Ascending aorta (tissue), 2 donors: ENCODE measurements around the gene ENC1. TPM values are rescaled to one million over a fixed set of nuclear protein-coding genes. Genes with fewer than 3 reads are reported as not detected.

Experiments
- DNase-seq, 2 donors: peaks; one replicate each; pipeline ENCODE4 v3.0.0-alpha.2; 2019; ENCODE audit warnings: low spot score in 2 of 2
- H3K27ac ChIP-seq, 2 donors: fragments of 200-600 bp; sonication (generic); one replicate each; pipeline ENCODE4 v1.5.1; 2016 to 2017; ENCODE audit warnings: mild to moderate bottlenecking in 1 of 2
- H3K27me3 ChIP-seq: fragments of 200-600 bp; sonication (generic); one replicate; pipeline ENCODE4 v1.5.1; 2017
- H3K36me3 ChIP-seq, 2 donors: fragments of 200-600 bp; sonication (generic); one replicate each; pipeline ENCODE4 v1.5.1; 2016
- H3K4me1 ChIP-seq, 2 donors: fragments of 200-600 bp; sonication (generic); one replicate each; pipeline ENCODE4 v1.5.1; 2016 to 2017; ENCODE audit warnings: mild to moderate bottlenecking in 1 of 2
- H3K4me3 ChIP-seq, 2 donors: fragments of 200-600 bp; sonication (generic); one replicate each; pipeline ENCODE4 v1.5.1; 2016 to 2017; ENCODE audit warnings: mild to moderate bottlenecking in 1 of 2
- H3K9me3 ChIP-seq, 2 donors: fragments of 200-600 bp; sonication (generic); one replicate each; pipeline ENCODE4 v1.5.1; 2016
- intact Hi-C: fragments of 100-400 bp; cut with DNase I; formaldehyde crosslinking; loops from one replicate; pipeline ENCODE4 v1.15.1; 2023
- total RNA-seq: library from RNA; depleted of rRNA; stranded (reverse); fragments of >200 nt; gene quantifications from one replicate; pipeline ENCODE4 v1.1.0, GENCODE V29; 2016
- TF ChIP-seq, protein P1 (sequence below), 3 experiments: fragments of 200-600 bp in 2 of 3; fragments of 450-650 bp in 1 of 3; sonication (generic) in 2 of 3; IDR thresholded peaks; one replicate each; pipeline ENCODE4 v1.5.1; 2016 to 2019; ENCODE audit warnings: antibody characterized with exemption in 3 of 3, mild to moderate bottlenecking in 1 of 3, moderate library complexity in 1 of 3

Gene ENC1
- total RNA-seq, 1 donor from 2014 or later = 12.9 TPM

DNA sequence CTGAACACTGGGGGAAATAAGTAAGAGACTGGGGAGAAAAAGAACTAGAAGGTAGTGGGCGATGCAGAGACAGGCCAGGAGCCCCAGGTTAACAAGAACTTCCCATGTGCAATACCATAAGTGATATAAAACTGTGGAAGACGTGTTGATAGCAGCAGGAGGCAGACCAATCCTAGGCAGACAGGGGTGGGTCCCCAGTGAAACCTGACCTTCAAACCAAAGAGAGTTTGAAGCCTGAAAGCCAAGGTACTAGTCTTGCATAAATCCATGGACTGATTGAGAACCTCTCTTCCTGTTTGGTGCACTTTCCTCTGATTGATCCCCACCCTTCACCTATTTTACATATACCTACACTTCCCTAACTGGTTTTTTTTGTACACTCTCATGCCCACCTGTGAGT lies 29.3 kb upstream of the ENC1 start:
- H3K4me3 ChIP-seq = no peak overlapping the region
- no peak for DNase-seq
- H3K9me3 ChIP-seq = no peaks in the 10 kb centered on the region
- H3K27ac ChIP-seq = no peak overlapping the region
- TF ChIP-seq, protein P1, sequence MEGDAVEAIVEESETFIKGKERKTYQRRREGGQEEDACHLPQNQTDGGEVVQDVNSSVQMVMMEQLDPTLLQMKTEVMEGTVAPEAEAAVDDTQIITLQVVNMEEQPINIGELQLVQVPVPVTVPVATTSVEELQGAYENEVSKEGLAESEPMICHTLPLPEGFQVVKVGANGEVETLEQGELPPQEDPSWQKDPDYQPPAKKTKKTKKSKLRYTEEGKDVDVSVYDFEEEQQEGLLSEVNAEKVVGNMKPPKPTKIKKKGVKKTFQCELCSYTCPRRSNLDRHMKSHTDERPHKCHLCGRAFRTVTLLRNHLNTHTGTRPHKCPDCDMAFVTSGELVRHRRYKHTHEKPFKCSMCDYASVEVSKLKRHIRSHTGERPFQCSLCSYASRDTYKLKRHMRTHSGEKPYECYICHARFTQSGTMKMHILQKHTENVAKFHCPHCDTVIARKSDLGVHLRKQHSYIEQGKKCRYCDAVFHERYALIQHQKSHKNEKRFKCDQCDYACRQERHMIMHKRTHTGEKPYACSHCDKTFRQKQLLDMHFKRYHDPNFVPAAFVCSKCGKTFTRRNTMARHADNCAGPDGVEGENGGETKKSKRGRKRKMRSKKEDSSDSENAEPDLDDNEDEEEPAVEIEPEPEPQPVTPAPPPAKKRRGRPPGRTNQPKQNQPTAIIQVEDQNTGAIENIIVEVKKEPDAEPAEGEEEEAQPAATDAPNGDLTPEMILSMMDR (IDR thresholded peaks at IDR 0.05) = no peak
- H3K27me3 ChIP-seq = no peaks in the 10 kb centered on the region
- peaks cover 0 to 14% of the 10 kb centered on the region in 2 donors for H3K4me1 ChIP-seq
- intact Hi-C loops = no loop called here
- no peaks in the 10 kb centered on the region for H3K36me3 ChIP-seq

DNA sequence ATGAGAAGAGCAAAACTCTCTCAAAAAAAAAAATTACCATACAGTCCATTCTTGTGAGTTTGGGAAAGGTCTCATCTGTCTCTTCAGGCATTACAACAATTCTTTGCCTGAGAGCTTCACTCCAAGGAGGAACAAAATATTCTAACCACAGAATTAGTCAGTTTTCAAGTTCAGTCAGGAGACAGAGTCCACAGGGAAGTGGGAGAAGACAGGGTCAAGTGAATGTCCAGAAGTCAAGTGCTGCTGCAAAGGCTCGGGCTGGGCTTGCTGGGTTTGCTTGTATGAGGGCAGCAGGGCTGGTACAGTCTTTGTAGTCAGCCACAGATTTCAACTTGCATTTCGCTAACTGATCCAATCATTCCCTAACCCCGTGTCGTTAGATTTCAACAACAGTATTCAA lies 26.9 kb upstream of the ENC1 start:
- DNase-seq = no peak
- Histone ChIP-seq H3K27me3 (no peaks in the 10 kb centered on the region), H3K4me1 (peaks cover 0 to 2% of the 10 kb centered on the region in 2 donors), H3K27ac (no peak overlapping the region), H3K9me3 (no peaks in the 10 kb centered on the region), H3K36me3 (no peaks in the 10 kb centered on the region), H3K4me3 (no peak overlapping the region)
- TF ChIP-seq, protein P1 (IDR thresholded peaks at IDR 0.05) = no peak
- intact Hi-C loops = no loop called here

DNA sequence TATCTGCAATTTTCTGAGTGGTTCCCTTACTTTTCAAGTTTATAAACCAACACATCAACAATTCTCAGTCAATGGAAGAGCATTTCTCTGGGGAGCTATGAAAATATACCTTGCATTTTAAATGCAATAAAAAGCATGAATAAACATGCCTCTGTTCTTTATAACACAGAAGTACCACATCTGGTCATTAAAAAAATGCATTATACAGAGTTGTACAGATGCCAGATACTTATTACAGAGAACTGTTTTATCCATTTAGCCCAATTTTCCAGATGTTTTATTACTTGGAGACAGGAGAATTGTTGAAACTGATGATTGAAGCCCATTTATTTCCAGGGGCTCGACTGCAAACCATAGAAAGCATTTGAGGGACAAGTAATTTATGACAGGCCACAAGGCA lies 25.3 kb upstream of the ENC1 start:
- Histone ChIP-seq H3K4me3 (no peak overlapping the region), H3K27ac (no peak overlapping the region)
- intact Hi-C loops = no loop called here

DNA sequence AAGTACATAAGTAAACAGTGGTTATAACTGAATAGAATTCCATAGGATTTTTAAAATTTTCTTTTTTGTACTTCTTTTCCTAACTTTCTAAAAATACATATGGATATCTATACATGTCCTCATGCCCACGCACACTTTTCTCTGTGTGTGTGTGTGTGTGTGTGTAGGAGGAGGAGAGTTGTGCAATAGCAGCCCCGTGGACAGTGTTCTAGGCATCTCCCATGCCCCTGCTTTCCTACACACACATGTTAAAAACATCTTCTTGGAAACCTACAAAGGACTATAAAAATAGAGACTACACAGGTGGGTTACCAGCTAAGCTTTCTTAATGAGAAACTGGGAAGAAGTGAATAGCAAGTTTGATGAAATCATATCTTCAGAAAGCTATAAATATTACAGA lies 24.7 kb upstream of the ENC1 start:
- DNase-seq = no peak
- Histone ChIP-seq H3K4me1 (no peaks in the 10 kb centered on the region), H3K36me3 (no peaks in the 10 kb centered on the region), H3K4me3 (no peak overlapping the region), H3K27me3 (no peaks in the 10 kb centered on the region), H3K27ac (no peak overlapping the region), H3K9me3 (no peaks in the 10 kb centered on the region)
- intact Hi-C loops = no loop called here
- TF ChIP-seq, protein P1 (IDR thresholded peaks at IDR 0.05) = no peak

More for the DNA sequence above, 25.3 kb upstream of the ENC1 start:
- H3K36me3 ChIP-seq = no peaks in the 10 kb centered on the region
- DNase-seq = no peak
- no peaks in the 10 kb centered on the region for H3K4me1 ChIP-seq
- TF ChIP-seq, protein P1 (IDR thresholded peaks at IDR 0.05) = no peak
- H3K27me3 ChIP-seq = no peaks in the 10 kb centered on the region
- H3K9me3 ChIP-seq = no peaks in the 10 kb centered on the region

DNA sequence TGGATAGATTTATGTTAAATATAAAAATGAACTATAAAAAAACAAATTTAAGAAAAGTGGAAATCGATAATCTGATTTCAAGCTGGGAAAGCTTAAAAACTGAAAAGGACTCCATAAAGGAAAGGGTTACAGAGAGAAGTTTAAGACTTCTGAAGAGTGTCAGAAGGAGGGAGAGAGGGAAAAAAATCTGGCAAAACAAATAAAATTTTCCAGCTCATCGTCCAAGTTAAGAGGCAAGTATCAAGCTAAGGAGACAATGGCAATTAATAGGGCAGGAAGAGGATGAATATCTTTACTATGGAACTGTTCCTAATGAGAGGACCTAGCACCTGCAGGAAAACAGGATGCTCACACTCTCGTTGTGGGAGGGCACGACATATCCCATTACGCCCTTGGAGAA lies 24.0 kb upstream of the ENC1 start:
- H3K4me1 ChIP-seq = no peaks in the 10 kb centered on the region
- TF ChIP-seq, protein P1 (IDR thresholded peaks at IDR 0.05) = no peak
- no peak for DNase-seq
- H3K4me3 ChIP-seq = no peak overlapping the region
- intact Hi-C loops = no loop called here
- no peaks in the 10 kb centered on the region for H3K27me3 ChIP-seq
- no peaks in the 10 kb centered on the region for H3K36me3 ChIP-seq
- H3K9me3 ChIP-seq = no peaks in the 10 kb centered on the region
- H3K27ac ChIP-seq = no peak overlapping the region

DNA sequence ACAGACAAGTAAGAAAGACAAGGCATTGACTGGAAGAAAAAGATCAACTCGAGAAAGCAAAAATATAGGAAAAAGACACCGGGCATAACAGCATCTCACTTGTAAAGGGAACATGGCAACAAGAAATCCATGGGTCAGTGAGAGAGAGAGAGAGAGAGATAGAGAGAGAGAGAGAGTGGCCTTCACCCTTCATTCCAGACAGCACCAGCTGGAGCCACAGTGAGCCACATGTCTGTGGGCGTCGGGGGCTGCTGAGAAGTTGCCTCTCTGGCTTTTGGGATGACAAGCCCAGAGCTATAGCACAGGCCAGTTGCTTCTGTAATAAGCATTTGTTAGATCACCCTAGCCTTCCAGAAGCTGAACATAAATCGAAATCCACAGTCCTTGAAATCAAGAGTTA lies 20.3 kb upstream of the ENC1 start:
- no peak overlapping the region for H3K27ac ChIP-seq
- intact Hi-C loops = no loop called here
- no peak overlapping the region for H3K4me3 ChIP-seq
- no peaks in the 10 kb centered on the region for H3K4me1 ChIP-seq
- no peaks in the 10 kb centered on the region for H3K27me3 ChIP-seq
- no peaks in the 10 kb centered on the region for H3K36me3 ChIP-seq
- no peak for DNase-seq
- TF ChIP-seq, protein P1 (IDR thresholded peaks at IDR 0.05) = no peak
- no peaks in the 10 kb centered on the region for H3K9me3 ChIP-seq
